HG03520 (cell line): ENCODE measurements around the gene INTS1.

ENCODE experiments used
- ATAC-seq: cut with Tn5 transposase; IDR thresholded peaks from one replicate; pipeline ENCODE4 v1.9.1; 2021; ENCODE audit warnings: mild to moderate bottlenecking, moderate library complexity; ENCODE audit not compliant: unreplicated experiment

The INTS1 gene

GRCh38 chr7:1509226-1509625 lies 5.0 kb upstream of the INTS1 start:
- ATAC-seq = no peak

DNA sequence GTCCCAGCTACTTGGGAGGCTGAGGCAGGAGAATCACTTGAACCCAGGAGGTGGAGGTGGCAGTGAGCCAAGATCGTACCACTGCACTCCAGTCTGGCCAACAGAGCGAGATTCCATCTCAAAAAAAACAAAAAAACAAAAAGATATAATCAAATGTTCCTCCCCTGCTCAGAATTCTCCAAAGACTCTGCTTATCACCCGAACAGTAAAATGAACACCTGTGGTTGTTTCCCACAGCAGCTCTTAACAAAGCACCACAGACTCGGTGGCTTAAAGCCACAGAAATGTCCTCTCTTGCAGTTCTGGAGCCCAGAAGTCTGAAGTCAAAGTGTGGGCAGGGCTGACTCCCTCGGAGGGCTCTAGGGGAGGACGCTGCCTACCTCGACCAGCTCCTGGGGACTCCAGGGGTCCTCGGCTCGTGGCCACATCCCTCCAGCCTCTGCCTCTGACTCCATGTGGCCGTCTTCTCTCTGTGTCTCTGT lies 4.1 kb upstream of the INTS1 start:
- ATAC-seq = no peak

DNA sequence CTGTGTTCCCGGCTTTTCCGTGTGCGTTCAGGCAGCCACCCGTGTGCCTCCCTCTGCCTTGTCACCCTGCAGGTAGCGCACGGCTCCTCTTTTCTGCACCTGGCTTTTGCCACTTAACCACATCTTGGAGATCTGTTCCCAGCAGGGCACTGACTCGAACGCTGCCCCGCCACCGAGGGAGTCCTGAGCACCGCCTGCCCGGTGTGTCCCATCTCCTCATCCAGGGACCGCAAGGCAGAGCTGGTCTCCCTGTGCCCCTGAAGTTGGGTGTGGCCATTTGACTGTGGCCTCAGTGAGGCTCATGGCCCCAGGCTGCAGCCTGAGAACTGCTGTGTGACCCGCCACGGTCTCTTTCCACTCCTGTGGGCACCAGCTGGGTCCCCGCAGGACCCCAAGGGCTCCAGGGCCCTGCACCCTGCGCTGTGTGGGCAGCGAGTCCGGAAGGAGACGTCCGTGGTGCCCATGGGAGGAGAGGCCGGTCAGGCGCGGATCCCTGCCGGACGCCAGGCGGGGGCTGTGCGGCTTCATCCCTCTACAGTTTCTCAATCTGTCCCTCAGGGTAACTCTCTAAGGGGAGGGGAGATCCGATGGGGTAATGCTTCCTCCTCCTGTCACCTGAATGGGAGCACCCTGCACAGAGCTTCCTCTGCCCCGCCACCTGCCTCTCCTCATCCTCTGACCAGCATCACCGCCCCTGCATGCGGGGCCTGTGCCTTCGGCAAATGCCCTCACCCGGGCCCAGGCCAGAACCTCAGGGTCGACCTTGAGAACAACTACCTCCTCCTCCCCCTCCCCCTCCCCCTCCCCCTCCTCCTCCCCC lies 1.8 kb upstream of the INTS1 start:
- ATAC-seq = no peak

DNA sequence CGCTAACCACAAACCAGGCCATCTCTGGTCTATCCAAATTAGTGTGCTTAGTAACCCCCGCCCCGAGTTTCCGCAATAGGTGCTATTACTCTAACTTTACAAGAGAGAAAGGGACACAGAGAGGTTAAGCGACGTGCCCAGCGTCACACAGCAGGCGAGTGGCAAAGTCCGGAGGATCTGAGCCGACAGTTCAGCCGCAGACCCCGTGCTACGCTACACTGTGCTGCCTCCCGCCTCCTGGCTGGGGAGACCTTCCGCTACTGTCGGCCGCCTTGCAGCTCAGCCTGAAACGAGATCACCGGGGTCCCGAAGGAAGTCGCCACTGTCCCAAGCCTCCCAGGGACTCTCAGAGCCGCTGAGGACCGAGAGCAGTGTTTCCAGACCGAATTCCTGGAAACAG lies 799 bp downstream of the INTS1 start:
- no peak for ATAC-seq

GRCh38 chr7:1502845-1503244 lies 1.3 kb downstream of the INTS1 start:
- no peak for ATAC-seq

DNA sequence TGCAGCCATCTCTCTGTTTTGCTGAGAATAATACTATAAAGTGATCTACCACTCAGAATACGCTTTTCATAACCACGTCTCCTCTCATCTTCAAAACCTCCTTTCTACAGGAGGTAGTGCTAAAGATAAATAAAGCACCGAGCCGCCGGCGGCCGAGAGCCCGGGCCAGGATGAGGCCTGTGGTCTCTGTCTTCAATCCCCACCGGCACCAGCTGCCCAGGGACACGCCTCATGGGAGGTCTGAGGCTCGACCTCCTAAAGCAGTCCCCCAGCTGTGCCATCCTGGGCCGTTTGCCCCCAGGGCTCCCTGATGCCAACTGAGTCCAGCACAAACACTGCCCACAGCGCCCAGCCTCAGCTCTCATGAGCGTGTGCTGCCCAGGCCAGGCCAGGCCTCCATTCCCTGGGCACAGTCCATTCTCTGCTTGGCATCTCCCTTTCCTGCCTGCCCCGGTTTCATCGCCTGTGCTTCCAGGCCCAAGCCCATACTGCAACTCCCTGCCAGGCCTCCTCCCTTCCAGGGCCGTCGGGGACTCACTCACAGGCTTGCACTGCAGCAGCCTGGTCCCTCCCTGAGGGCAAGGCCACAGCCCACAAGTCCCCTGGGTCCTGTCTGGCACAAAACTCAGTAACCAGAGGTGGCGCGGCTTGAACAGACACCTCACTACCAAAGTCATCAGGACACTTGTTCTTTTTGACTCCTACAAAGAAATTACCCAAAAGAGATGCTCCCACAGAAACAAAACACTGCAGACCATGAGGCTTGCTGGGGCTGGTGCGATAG lies 2.5 kb downstream of the INTS1 start:
- no peak for ATAC-seq

GRCh38 chr7:1500064-1500807 lies 4.0 kb downstream of the INTS1 start:
- no peak for ATAC-seq

DNA sequence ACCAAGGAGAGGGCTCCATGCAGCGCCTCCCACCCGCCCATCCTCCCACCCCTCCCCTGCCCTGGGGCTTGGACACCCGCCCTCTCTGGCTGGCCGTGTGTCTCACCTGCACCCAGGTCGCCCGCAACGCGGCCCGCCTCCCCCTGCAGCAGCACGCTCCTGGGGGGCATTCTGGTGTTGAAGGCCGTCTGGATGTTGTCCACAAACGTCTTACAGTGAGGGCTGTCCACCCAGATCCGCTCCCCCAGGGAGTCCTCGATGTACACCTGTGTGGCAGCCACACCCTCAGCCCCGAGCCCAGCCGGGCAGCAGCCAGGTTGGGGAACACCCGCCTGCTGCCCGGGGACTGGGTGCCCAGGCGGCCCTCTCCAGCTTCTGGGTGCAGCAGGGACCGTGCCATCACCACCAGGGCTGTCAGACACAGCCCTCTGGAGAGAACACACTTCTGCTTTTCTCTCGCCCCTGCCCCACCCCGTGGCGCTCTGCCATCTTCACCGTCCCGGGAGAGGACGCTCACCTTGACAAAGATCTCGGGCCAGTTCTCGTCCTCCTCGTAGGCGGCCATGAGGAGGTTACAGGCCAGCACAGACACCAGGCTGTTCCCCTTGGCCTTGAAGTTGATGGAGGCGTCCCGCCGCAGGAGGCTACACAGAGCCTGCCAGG lies 4.7 kb downstream of the INTS1 start:
- ATAC-seq = no peak

DNA sequence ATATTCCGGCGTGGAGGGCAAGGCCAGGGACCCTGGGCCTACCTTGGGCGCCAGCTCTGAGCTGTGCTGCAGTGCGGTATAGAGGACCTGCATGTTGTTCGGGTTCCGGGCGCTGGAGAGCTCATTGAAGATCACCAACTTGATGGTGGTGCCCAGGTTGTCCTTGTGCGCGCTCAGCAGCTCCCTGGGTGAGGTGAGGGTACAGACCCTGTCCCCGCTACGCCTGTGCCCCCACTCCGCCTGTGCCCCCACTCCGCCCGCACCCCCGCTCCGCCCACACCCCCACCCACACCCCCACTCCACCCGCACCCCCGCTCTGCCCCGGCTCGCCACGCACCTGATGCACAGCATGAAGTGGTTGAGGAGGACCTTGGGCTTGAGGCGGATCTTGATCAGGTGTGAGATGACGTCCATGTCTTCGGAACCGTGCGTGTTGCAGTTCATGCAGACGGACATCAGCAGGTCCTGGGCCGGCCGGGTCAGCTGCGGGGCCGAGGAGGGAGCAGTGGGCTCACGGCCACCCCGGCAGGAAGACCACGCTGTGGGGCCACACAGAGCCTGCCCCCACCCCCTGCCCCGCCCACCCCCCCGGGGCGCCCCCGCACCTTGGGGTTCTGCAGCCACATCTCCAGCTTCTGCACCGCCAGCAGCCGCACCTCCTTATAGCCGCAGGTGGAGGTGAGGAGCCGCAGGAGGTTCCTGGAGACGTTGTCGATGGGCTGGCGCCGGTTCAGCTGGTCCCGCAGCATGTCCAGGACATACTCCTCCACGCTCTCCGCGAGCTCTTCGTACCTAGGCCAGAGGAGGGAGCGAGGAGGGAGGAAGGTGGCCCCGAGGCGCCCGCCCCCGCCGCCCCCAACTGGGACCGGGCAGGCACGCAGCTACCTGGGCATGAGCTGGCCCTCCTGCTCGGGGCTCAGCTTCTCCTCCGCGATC lies 5.6 kb downstream of the INTS1 start:
- no peak for ATAC-seq

GRCh38 chr7:1497293-1497927 lies 6.8 kb downstream of the INTS1 start:
- ATAC-seq = no peak

DNA sequence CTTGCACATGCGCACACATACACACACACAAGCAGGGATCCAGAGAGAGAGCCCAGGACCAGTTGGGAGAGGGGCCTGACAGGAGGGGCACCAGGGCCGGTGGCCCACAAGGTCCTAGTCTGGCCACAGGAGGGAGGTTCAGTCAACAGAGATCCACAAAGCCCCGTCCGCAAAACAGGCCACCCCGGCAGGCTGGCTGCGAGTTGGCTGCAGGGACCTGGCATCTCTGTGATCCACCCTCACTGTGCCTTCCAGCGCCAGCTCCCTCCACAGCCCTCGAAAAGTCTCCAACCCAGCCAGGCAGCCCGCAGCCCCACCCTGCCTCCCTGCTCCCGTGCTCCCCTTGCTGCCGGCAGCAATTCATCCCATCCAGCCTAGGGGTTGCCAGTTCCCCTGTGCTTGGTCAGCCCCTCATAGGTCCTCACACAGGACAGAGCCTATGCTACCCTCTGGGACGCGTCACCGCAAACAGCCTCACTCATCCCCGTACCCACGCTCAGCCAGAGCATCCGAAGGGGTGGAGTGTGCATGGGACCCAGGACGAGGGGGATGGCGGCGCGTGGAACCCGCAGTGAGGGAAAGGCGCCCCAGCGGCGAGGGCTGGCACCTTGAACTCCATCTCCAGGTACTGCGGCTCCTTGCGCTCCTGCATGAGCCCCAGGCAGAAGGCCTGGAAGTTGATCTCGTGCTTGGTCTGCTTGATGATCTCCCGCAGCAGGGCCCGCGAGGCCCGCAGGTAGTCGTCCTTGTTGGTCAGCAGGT lies 7.5 kb downstream of the INTS1 start:
- no peak for ATAC-seq

DNA sequence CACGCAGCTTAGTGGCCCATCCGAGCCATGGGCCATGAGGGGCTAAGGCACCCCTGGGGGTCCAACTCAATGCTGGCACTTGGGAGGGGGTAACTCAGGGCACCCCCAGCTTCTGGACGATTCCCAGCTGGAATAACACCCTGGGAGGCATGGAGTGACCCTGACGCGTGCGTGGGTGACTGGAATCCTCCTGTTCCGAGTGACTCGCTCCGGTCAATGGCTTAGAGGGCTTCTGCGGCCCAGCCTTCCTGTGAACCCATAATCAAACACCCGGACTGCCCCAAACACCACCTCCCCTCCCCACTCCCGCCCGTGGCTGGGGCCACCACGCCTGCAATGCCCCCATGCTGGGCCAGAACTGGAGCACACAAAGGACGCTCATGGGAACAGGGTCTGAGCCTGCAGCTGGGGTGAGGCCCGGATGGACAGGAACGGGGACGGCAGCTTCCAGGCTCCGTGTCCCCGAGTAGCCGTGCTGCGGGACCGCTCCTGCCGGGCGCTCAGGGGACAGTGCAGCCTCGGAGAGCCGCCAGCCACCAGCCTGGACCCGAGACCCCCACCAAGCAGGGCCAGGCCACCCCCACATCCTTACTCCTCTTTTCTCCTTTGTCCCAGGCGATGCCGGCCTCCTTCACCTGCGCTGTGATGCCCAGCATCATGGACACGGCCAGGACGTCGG lies 8.5 kb downstream of the INTS1 start:
- ATAC-seq = no peak

GRCh38 chr7:1494866-1495563 lies 9.2 kb downstream of the INTS1 start:
- ATAC-seq = no peak

DNA sequence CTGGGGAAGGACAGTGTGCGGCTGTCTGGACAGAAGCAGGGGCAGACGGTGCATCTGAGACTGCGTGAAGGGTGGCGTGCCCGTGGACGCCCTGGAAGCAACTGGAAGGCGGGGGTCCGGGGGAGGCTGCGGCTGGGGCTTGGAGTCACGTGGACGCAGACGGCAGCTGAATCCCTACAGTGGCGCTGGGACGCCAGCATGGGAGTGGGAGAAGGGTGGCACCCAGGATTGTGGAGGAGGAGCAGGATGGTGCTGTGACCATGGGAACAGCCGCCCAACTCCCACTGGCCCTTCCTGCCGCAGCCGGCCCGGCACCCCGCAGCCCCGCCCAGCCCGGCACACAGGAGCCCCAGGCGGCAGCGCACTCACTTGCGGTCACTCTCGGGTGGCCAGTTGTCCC lies 9.7 kb downstream of the INTS1 start:
- no peak for ATAC-seq

DNA sequence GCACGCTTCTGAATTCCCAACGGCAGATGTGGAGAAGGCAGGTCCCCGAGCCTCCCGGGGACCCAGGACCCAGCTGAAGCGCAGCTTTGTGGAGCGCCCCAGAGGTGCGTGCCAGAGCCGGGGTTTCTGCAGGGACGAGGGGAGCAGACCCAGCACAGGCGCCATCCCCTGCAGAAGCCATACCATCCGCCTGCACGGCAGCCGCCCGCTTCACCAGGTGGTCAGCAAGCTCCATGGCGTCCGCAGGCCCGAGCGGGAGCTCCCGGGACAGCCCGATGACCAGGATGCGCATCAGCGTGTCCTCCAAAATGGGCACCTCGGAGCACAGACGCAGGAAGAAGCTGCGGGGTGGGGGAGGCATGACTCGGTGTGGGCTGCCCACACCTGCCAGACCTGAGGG lies 10.6 kb downstream of the INTS1 start:
- ATAC-seq = no peak

- no peak for ATAC-seq
These were observed 11.1 kb downstream of the INTS1 start for GRCh38 chr7:1493129-1493528.

DNA sequence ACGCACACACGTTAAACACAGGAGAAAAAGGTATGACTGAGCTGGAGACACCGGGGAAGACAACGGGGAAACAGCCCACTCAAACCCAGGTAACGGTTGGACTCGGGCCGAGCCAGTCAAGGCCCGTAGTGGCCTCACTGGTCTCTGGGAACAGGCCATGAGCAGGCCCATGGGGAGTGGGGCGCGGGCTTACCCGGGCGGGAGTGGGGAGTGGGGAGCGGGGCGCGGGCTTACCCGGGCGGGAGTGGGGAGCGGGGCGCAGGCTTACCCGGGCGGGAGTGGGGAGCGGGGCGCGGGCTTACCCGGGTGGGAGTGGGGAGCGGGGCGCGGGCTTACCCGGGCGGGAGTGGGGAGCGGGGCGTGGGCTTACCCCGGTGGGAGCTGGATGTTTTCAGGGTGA lies 11.5 kb downstream of the INTS1 start:
- ATAC-seq = no peak
